HG03196 (cell line): ENCODE results near the gene PER1.
"Not testable (repeated sequence)": the region's sequence is repeated elsewhere in the genome, so short reads cannot be mapped to it uniquely, and the experiment has no call there.

ENCODE experiments used
- ATAC-seq: cut with Tn5 transposase; IDR thresholded peaks from one replicate; pipeline ENCODE4 v1.9.1; 2021; ENCODE audit not compliant: unreplicated experiment

The PER1 gene

DNA sequence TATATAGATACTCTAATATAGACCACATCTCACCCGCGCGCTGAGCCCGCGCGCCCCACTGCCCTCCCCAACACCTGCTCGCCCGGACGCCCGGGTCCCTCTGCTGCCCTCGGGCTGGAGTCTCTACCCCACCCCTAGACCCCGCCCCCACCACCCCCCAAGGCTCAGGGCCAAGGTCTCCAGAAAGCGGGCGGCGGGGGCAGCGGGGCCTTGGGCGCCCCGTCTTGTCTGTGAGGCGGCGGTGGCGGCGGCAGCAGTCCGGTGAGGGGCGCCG lies 30.9 kb downstream of the PER1 start:
- no peak for ATAC-seq

DNA sequence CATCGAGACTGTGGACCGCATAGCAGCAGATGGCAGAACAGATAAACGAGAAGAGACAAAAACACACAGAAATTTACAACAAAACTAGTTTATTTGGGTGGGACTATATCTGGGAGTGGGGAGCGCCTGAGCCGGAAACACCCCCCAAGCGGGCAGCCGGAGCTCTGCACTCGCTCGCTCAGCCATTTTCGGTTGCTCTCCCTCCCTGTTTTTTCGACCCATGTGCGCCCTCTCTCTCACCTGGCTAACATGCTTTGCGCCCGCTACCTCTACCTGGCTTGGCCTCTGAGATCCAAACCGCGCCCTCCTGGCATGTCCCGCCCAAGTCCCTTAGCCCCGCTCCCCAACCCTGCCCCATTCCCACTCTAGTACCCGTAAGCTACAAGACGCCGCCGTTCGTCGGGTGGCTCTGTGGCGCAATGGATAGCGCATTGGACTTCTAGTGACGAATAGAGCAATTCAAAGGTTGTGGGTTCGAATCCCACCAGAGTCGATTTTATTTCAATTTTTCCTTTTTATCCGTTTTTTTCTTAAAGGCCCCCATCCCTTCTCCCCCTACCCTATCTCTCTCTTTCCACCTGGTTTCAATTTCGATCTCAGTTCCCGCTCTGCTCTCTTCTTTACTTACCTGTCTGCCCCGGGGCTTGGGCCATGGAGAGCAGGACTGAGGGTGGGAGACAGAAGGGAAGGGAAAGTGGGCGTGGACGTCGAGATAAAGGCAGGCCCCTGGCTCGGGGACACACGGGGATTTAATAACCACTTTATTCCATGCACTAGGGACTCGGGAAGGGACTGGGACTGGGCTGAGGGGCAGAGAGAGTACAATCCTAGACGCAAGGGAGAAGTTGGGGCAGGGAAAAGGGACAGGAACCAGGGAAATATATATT lies 31.4 kb downstream of the PER1 start:
- no peak for ATAC-seq

DNA sequence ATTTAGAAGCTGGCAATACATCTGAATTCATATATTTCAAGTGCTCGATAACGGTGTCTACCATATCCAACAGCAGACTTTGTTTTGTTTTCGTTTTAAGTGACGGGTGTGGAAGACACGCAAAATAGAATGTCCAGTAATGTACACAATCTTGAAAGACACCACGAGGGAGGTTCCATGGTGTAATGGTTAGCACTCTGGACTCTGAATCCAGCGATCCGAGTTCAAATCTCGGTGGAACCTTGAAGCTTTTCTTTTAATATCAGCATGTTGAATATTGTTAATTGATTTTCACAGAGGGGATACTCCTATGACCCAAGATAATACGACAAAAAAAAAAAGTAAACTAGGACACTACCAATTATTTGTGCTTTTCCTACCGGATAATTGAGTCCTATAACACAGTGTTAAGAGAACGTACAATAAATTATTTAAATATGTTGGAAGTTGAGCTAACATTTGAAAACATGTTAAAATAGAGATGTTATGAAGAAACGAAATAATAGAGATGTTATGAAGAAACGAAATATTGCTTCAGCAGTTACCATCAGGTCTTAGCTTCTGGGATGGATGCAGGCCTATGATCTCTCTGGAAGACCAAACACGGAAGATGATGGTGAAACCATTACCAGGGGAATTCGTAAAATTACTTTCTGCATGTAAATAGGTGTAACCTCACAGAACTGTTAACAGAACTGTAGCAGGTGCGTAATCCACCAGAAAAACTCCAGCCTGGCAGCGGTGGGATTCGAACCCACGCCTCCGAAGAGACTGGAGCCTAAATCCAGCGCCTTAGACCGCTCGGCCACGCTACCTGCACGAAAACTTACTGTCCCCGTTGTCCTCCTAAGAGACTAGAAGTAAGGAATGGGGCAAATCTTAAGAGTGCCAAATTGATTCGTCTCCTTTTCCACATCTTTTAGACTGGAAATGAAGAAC lies 32.4 kb downstream of the PER1 start:
- peak; percentile 31 for ATAC-seq

DNA sequence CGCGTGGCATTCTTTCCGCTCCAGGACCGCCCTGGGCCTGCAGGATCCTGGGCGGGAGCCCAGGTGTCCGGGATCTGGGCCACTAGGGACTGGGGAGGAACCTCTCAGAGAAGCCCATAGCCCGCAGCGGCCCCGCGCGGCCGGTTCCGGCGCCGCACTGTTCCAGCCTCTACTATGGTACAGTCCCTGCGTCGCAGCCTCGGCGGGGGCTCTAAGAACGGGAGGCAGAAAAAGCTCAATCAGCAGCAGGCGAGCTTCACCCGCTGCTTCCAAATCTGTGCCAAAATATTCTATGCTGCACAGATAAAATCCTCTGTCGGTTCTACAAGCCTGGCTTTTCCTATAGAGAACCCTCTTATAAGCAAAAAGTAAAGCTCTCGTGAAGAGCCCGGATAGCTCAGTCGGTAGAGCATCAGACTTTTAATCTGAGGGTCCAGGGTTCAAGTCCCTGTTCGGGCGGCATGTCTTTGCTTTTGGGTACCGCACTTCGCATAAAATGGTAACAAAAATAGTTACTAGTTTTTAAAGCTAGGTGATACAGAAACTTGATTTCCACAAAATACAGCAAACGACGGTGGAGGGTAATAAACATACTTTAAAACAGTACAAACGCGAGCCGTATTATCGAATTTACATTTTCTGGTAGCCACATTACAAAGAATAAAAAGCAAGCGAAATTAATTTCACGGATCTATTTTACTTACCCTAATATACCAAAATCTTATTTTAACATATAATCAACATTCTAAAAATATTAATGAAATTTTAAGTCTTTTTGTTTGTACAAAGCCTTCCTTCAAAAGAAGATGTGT lies 33.2 kb downstream of the PER1 start:
- peak; percentile 36 for ATAC-seq

DNA sequence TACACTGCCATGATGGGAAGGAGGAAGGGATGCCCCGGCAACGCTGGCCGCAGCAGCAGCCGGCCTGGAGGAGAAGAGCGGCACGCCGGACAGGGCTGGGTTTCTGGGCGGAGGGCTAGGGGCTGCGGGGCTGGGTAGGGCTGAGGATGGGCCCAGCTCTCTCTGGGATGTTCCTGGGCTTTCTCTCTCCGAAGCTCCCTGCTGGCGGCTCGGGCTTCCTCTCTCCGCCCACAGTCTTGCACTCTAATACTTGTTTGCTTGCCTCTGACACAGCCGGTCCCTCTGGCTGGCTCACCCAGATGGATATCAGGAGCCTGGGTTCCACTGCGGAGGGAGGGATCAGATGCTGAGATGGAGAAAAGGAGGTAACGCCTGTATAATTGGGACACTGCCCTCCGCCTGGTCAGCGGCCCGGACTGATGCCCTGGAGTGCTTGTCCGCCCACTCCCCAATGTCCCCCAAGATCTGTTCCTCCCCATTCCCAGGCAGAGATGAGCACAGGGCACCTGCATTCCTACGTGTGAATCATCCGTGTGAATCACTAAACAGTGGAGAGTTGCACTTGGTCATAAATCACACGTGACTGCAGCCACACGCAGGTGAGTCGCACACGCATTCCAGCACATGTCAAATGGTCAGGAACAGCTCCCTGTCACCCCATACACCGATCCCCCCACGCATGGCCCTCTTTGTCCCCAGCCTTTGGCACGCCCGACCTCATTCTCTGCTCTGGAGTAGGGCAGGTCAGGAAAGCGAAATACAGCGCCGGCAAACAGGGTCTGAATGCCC lies 34.0 kb downstream of the PER1 start, which contains the start of gene ALOXE3:
Gene ALOXE3, minus strand, starts transcription at position 535 of the 789 bp plus-strand sequence. Its CDS starts 524 bp downstream, at position 11.
- ATAC-seq, result no peak

DNA sequence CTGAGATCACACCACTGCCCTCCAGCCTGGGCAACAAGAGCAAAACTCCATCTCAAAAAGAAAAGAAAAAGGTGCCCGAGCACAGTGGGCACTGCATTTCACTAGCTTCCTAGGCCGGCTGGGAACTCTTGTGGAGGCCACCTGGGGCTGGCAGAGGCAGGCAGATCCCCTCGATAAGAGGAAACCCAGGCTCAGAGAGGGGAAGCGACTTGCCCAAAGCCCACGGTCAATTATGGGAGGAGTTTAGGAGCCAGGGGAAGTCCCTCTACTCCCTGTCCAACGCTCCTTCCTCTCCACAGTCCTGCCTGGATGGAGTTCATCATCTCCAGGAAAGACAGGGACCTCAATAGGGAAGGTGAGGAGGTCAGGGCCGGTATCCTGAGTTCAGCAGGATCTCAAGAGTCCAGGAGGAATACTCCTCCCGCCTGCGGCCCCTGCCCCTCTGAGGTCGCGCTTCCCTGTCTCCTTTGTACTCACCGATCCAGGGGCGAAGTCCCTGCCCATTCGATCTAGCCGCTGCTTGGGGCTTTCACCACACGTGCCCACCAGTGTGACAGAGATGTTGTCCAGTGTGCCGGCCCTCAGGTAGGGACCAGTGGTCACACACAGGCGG lies 34.7 kb downstream of the PER1 start:
- no peak for ATAC-seq

DNA sequence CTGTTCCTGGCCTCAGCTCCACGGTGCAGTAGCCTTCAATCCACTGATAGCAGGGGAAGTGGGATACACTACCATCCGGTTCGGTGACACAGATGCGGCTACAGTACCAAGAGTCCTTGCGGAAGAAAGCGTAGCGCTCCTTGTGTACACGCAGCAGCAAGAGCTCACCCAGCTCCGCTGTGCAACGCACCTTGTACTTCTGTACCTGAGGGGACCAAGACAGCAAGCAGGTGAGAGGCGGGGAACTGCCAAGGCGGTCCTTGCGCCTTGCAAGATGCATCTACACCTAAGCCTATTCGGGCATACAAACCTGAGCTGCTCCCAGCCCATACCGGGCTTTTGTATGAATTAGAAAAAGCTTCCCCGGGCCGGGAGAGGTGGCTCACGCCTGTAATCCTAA lies 35.4 kb downstream of the PER1 start:
- ATAC-seq, result no peak

DNA sequence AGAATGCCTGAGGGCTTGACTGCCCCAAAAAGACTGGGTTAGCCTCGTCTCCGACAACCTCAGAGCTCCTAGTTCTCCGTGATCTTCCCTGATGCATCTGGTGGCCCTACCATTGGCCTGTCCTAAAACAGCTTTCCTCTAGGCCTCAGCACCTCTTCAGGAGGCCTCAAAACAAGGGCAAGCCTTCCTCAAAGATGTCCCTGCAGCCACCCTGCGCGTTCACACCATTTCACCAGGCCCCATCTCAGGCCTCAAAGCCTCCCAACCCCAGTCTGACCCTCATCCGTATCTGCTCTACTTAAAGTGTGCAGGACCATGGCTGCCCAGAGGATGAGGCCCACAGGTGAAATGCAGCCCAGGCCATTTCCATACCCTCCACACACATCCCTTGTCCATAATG lies 41.3 kb downstream of the PER1 start:
- ATAC-seq, result no peak

DNA sequence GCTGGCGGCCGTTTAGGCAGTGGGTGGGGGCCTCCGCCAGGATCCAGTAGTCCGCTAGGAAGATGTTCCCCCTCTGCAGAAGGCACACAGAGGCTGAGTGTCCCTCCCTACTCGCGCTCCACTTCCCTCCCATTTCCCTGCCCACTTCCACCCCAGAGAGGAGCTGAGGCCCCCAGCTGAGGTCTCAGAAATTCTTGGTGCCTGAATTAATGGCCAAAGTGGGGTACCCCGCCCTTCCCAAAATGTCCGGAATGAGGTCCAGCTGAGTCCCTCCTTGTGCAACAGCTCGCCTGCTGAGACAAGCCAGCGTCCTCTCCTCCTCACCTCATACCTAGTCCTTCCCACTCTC lies 41.8 kb downstream of the PER1 start:
- no peak for ATAC-seq

DNA sequence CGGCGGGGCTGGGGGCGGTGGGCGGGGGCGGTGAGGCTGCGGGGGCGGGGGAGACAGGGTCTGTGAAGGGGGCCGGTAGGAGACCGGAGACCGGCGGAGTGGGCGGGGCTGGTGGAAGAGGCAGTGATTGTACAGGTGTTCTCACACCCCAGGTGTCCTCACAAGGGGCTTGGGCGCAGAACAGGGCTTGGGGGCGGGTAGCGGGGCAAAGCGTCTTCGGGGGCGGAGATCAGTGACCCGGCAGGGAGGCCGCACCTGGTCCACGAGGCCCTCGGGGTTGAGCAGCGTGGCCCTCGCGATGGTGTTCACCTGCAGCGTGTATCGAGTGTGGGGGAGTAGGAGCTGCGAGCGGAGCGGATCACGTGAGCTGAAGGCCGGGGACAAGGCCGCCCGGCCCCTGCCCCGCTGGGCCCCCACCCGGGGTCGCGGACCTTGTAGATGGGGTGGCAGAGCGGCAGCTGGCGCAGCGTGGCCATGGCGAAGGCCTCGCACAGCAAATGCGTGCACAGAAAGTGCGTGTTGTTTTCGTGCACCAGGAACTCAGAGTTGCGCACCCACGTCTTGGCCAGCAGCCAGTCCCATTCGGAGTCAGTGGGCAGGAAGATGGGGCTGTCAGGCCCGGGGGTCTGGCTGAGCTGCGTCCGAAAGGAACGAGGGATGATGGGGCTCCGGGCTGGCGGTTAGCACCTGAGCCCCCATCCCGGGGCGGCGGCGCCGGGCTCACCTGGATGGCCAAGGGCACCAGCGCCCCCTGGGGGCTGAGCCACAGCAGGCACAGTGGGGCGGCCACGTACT lies 42.3 kb downstream of the PER1 start:
- no peak for ATAC-seq

DNA sequence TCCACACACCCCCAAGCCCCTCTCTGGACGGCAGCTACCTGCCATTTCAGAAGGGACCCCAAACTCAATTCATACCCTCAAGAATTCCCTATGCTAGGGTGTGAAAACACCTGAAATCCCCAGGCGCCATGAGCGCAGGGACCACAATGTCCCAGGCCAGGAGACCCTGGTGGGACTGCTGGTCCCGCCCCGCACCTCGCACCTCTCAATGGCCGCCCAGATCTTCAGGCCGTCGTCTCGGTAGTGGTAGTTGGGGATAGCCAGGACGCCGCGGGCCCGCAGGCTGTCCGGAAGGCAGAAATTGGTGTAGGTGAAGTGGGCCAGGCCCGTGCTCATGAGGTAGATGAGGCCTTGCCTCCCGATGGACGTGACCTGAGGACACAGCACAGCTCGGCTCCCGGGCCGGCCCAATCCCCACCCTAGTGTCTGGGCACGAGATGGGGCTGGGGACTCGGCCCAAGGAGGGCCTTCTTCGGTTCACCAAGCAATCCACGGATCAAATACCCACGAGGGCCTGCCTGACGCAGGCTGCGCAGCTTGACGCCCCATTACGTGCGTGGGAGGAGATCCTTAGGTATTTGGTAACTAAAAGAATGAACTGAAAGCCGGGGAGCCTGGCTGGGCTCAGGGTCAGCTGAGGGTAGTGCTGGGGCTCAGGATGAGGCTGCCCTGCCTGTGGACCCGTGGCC lies 43.1 kb downstream of the PER1 start:
- no peak for ATAC-seq

DNA sequence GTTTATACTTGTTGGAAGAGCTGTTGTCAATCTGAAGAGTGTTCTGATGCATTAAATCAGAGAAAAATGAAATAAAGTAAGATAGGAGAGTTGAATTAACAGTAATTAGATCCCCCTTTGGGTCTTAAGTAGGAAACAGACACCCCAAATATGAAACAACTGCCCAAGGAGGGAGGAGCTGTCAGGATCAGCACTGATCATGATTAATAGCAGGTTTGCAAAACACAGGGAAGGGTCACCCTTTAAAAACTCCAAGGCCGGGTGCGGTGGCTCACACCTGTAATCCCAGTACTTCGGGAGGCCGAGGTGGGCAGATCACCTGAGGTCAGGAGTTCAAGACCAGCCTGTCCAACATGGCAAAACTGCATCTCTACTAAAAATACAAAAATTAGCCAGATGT lies 45.2 kb downstream of the PER1 start:
- ATAC-seq, result not testable (repeated sequence)

DNA sequence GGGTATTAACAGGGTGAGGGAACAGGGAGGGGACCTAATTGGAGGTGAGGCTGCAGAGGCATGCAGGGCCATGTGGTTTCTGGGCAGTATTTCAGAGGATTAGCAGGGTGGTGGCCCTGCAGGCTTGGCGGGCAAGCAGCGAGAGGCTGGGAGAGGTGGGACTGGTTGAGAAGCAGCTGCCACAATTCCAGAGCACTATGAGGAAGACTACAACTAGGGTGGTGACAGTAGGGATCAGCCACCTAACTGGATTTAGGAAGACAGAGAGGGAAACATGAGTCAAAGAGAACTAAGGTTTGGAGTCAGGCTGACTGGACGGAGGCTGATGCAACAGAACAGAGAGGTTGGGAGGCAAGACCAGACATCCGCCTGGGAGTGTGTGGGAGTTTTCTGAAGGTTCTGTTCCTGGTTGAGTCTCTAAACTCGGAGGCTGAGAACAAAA lies 46.2 kb downstream of the PER1 start:
- no peak for ATAC-seq

DNA sequence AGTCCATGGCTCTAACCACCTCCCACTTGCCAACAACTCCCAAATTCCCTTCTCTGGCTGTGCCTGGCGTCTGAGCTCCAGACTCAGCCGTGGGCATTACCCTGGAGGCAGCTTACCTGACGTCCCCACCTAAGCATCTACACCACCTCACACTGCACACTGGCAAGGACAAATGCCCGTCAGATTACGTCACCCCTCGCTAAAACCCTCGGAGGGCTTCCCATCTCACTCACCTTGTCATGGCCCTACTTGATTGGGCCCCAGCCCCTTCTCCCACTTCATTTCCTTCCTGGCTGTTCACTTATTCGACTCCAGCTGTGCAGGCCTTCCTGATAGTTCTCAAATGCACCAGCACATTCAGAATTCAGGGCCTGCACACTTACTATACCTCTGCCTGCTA lies 47.3 kb downstream of the PER1 start:
- no peak for ATAC-seq

DNA sequence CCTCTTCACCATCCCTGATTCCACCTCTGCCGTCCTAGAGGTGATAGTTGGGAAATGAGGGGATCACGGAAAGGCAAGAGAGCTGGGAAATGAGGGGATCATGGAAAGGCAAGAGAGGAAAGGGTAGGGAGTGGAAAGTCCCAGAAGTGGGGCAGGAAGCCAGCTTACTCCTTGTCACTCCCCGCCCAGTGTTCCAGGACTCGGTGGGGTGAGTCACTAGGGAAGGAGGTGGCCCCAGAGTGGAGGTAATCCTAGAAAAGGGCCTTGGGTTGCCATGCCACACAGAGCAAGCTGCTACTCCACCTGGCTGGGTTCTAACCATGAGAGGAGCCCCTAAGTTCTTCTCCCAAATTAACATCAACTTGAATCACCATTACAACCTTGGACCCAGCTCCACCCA lies 48.7 kb downstream of the PER1 start:
- no peak for ATAC-seq

DNA sequence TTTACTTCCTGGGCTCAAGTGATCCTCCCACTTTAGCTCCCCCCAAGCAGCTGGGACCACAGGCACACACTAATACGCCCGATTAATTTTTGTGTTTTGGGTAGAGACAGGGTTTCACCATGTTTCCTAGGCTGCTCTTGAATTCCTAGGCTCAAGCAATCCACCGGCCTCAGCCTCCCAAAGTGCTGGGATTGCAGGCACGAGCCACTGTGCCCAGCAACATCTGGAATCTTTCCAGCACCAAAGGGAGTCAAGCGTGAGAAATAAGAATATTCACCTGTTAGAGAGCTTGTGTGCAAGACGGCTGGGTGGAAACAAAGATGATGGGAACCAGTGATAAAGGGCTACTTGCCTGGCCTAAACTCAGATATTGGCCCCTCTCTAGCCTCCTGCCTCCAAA lies 50.5 kb downstream of the PER1 start:
- no peak for ATAC-seq

DNA sequence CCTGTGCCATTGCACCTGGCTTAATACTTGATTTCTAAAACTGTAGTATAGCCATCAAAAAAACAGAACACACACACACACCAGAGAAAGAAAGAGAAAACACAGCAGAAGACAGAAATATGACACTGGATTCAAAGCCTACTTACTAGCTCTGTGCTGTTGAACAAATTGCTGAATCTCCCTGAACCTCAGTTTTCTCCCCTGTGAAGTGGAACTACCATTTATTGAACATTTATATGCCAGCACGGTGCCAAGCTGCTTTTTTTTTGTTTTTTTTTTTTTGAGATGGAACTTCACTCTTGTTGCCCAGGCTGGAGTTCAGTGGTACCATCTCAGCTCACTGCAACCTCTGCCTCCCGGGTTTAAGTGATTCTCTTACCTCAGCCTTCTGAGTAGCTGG lies 51.4 kb downstream of the PER1 start:
- no peak for ATAC-seq

DNA sequence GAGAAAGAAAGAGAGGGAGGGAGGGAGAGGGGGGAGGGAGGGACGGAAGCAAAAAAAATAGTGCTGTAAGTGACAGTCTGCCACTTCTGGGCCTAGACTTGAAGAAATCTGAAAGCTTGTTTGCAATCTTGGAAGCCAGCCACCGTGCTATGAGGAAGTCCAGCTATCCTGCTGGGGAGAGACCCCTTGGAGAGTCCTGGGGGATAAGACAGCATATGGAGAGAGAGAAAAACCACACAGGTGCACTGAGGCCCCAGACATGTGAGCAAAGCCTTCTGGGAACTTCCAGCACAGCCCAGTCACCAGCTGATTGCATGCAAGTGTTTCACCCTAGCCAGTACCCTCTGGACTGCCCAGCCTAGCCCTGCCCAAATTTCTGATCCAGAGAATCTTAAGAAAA lies 52.1 kb downstream of the PER1 start:
- ATAC-seq, result no peak

DNA sequence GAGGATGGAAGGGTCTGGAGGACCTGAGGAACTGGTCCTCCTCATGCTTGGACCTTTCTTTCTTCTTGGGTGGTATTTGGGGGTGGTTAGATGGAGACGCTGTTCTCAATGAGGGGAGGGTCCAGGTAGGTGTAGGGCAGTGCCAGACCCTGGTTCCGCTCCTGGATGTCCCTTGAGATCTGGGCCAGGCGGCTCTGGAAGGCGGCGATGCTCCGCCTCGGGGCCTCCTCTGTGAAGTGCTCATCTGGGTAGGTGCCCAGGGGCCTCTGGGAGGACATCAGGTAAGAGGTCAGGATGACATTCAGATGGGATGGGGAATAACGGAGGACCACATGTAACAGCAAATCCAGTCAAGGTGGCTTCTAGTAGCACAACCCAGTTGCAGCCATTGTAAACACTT lies 55.7 kb downstream of the PER1 start:
- no peak for ATAC-seq
